ENCODE results near the gene TRIOBP.

Gene TRIOBP

DNA sequence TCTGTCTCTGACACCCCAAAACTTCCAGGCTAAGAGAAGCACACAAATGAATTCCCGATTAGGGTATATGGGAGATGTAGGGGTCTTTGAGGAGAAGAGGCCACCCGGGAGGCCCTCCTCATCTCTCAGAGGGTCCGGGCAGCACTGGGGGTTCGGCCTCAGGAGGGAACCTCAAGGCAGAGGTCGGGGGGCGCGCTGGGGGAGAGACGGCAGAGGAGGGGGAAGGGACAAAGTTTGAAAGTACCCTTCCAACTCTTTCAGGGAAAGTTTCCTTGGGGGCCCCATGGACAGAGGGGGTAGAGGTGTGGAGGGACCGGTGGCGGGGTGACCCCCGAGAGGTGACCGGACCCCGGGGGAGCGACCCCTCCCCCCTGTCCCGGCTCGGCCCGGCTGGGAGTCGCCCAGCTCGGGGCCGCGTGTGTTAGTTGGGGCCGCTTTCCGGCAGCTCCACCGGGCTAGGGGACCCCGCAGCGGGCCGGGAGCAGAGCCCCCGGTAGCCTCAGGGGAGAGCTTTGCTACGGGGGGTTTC lies 107.6 kb downstream of the TRIOBP start:
- in situ Hi-C loops (cut with MboI; ENCODE audit: low sequenced_read_pairs) = no loop called here
- H3K27me3 ChIP-seq (ENCODE audit: low read depth) = peaks cover 5% of the 10 kb centered on the region

DNA sequence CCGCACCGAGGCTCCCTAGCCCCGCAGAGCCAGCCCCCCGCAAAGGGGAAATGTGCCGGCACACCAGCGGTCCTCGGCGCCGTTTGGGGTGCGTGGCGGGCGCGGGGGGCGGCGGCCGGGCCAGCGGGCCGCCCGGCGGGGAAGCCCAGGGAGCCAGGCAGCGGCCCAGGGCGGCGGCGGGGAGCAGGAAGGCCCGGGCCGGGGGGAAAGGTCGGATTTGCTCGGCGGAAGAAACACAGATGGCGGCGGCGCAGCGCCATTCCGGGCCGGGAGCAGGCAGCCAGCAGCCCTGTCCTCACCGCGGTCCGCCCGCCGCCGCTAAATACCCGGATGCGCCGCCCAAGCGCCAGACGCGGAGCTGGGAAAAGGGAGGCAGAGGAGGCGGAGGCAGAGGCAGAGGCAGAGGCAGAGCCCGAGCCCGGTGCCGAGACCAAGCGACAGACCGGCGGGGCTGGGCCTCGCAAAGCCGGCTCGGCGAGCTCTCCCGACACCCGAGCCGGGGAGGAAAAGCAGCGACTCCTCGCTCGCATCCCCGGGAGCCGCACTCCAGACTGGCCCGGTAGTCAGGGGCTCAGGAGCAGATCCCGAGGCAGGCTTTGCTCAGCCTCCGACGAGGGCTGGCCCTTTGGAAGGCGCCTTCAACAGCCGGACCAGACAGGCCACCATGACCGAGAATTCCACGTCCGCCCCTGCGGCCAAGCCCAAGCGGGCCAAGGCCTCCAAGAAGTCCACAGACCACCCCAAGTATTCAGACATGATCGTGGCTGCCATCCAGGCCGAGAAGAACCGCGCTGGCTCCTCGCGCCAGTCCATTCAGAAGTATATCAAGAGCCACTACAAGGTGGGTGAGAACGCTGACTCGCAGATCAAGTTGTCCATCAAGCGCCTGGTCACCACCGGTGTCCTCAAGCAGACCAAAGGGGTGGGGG lies 108.3 kb downstream of the TRIOBP start:
- H3K36me3 ChIP-seq (replicated peaks) = no peaks in the 10 kb centered on the region
- no peak for DNase-seq (ENCODE audit: low spot score in 2 of 2)
- no peak overlapping the region for H3K4me3 ChIP-seq
- H3K27me3 ChIP-seq (ENCODE audit: low read depth) = peaks cover 5% of the 10 kb centered on the region
- H3K4me1 ChIP-seq = peaks cover 10% of the 10 kb centered on the region
- in situ Hi-C loops (cut with MboI; ENCODE audit: low sequenced_read_pairs) = no loop called here
- no peaks in the 10 kb centered on the region for H3K9me3 ChIP-seq

More for the DNA sequence above, 107.6 kb downstream of the TRIOBP start:
- H3K9me3 ChIP-seq = no peaks in the 10 kb centered on the region
- no peak for DNase-seq (ENCODE audit: low spot score in 2 of 2)
- peaks cover 10% of the 10 kb centered on the region for H3K4me1 ChIP-seq
- H3K4me3 ChIP-seq = no peak overlapping the region
- H3K36me3 ChIP-seq (replicated peaks) = no peaks in the 10 kb centered on the region

DNA sequence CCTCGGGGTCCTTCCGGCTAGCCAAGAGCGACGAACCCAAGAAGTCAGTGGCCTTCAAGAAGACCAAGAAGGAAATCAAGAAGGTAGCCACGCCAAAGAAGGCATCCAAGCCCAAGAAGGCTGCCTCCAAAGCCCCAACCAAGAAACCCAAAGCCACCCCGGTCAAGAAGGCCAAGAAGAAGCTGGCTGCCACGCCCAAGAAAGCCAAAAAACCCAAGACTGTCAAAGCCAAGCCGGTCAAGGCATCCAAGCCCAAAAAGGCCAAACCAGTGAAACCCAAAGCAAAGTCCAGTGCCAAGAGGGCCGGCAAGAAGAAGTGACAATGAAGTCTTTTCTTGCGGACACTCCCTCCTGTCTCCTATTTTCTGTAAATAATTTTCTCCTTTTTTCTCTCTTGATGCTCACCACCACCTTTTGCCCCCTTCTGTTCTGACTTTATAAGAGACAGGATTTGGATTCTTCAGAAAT lies 109.0 kb downstream of the TRIOBP start:
- H3K4me3 ChIP-seq = no peak overlapping the region
- H3K4me1 ChIP-seq = peaks cover 10% of the 10 kb centered on the region
- no peaks in the 10 kb centered on the region; the same call in 1 of the 2 replicates for H3K36me3 ChIP-seq (replicated peaks)
- peaks cover 5% of the 10 kb centered on the region for H3K27me3 ChIP-seq (ENCODE audit: low read depth)
- no peaks in the 10 kb centered on the region for H3K9me3 ChIP-seq
- in situ Hi-C loops (cut with MboI; ENCODE audit: low sequenced_read_pairs) = no loop called here
- no peak for DNase-seq (ENCODE audit: low spot score in 2 of 2)

DNA sequence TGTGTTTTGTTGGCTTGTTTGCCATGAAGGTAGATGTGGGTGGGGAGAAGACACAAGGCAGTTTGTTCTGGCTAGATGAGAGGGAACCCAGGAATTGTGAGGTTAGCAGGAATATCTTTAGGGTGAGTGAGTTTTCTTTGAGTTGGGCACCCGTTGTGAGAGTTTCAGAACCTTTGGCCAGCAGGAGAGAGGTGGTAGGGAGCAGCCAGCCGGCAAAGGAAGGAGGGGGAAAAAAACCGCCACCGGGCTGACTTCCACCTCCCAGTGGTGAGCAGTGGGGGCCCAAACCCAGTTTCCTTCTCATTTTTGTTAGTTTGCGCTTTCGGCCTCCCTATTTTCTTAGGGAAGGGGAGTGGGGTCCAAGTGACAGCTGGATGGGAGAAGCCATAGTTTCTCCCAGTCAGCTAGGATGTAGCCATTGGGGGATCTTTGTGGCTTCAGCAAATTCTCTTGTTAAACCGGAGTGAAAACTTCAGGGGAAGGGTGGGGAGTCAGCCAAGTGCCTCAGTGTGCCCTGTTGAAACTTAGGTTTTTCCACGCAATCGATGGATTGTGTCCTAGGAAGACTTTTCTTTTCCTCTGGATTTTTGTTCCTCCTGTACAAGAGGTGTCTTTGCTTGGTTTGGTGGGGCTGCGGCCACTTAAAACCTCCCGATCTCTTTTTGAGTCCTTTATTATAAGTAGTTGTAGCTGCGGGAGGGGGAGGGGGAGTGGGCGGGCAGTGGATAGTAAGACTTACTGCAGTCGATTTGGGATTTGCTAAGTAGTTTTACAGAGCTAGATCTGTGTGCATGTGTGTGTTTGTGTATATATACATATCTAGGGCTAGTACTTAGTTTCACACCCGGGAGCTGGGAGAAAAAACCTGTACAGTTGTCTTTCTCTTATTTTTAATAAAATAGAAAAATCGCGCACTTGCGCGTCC lies 109.8 kb downstream of the TRIOBP start:
- Histone ChIP-seq H3K27me3 (ENCODE audit: low read depth) (peaks cover 5% of the 10 kb centered on the region), H3K36me3 (replicated peaks) (no peaks in the 10 kb centered on the region; the same call in 1 of the 2 replicates), H3K4me3 (peak overlapping the region; percentile 73), H3K9me3 (no peaks in the 10 kb centered on the region), H3K4me1 (peaks cover 10% of the 10 kb centered on the region)
- in situ Hi-C loops (cut with MboI; ENCODE audit: low sequenced_read_pairs) = no loop called here
- DNase-seq (ENCODE audit: low spot score in 2 of 2) = peak in 1 of 2 experiments; percentile 51

DNA sequence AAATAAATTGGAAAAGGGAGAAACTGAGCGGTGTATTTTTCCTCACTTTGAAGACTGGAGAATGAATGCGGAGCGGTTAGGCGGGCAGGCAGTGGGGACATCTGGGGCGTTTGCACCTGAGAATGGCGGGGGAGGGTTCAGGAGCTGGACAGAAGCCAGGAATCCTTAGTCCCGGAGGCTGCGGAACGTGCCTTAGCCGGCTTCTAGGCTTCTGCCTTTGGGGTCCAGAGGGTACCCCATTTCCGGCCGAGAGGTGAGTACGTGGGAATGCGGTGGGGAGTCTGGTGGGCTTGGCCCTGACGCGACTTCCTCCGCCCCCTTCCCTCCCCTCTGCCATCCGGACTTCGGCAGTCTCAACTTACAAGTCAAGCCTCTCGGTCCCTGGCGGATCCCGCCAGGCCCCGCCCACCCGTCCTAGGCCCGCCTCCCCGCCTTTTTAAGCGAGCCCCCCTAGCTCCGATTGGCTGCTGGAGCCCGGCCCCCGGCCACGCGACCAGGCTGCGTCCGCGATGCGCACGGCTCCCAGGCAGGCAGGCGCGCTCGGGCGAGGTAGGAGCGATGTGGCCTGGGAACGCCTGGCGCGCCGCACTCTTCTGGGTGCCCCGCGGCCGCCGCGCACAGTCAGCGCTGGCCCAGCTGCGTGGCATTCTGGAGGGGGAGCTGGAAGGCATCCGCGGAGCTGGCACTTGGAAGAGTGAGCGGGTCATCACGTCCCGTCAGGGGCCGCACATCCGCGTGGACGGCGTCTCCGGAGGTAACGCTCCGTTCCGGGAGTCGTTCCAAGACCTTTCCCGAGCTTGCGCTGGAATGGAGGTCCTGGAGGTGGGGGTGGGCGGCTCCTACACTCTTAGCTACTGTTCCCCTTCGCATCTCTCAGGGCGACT lies 110.8 kb downstream of the TRIOBP start, which contains the start of gene GCAT:
Gene GCAT (plus strand): TSS at position 525 of the 884 bp plus-strand sequence. CDS start 34 bp downstream, at position 559.
- H3K36me3 ChIP-seq (replicated peaks) = no peaks in the 10 kb centered on the region; the same call in 1 of the 2 replicates
- peaks cover 7% of the 10 kb centered on the region for H3K4me1 ChIP-seq
- H3K9me3 ChIP-seq = no peaks in the 10 kb centered on the region
- in situ Hi-C loops (cut with MboI; ENCODE audit: low sequenced_read_pairs) = no loop called here
- DNase-seq (ENCODE audit: low spot score in 2 of 2) = peak; percentile 94 to 98
- peaks cover 5% of the 10 kb centered on the region for H3K27me3 ChIP-seq (ENCODE audit: low read depth)
- peak within 1 kb of the TSS; percentile 73 for H3K4me3 ChIP-seq

DNA sequence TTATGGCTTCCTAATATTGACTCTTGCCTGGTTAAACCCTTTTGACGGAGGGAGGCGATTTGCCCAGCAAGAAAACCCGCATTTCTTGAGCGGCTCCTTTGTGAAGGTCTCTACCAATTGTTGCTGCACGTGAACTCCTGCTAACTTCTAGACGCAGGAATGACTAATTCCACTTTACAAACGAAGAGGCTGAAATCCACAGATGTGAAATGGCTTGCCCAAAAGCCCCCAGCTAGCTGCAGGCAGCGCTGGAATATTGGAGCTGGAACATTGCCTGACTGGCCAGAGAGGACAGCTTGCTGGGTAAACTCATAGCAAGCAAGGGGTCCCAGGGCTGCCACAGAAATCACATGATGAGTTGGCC lies 111.4 kb downstream of the TRIOBP start:
- Histone ChIP-seq H3K9me3 (no peaks in the 10 kb centered on the region), H3K36me3 (replicated peaks) (no peaks in the 10 kb centered on the region; the same call in 1 of the 2 replicates), H3K4me1 (peaks cover 4% of the 10 kb centered on the region), H3K4me3 (peak overlapping the region; percentile 73), H3K27me3 (ENCODE audit: low read depth) (peaks cover 5% of the 10 kb centered on the region)
- in situ Hi-C loops (cut with MboI; ENCODE audit: low sequenced_read_pairs) = no loop called here
- DNase-seq (ENCODE audit: low spot score in 2 of 2) = no peak

DNA sequence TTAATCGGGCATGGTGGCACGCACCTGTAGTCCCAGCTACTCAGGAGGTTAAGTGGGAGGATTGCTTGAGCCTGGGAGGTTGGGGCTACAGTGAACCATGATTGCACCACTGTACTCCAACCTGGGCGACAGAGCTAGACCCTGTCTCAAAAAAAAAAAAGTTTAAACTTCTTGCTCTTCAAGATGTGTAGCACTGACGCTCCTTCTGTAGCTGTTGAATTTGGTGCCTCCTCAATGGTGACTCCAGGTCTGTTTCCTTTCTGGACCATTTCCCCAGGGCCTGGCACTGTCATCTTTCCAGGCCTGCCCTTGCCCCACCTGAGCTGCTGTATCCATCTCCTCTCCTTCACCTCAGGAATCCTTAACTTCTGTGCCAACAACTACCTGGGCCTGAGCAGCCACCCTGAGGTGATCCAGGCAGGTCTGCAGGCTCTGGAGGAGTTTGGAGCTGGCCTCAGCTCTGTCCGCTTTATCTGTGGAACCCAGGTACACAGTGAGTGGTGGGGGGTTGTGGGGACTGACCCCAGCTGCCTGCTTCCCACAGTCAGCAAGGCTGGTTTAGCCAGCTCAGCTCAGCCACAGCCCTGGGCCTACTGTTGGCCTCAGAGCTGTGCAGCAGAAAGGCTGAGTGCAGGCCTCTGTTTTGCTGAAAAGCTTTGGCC lies 113.0 kb downstream of the TRIOBP start:
- DNase-seq (ENCODE audit: low spot score in 2 of 2) = no peak
- in situ Hi-C loops (cut with MboI; ENCODE audit: low sequenced_read_pairs) = loop anchor here (10.0 kb wide), 1 partner anchor 145 kb away; the partner anchor contains the start of genes C22orf23 and POLR2F
- H3K9me3 ChIP-seq = no peaks in the 10 kb centered on the region
- H3K4me3 ChIP-seq = no peak overlapping the region
- H3K36me3 ChIP-seq (replicated peaks) = peaks cover 7% of the 10 kb centered on the region
- H3K4me1 ChIP-seq = peaks cover 4% of the 10 kb centered on the region
- peaks cover 5% of the 10 kb centered on the region for H3K27me3 ChIP-seq (ENCODE audit: low read depth)

DNA sequence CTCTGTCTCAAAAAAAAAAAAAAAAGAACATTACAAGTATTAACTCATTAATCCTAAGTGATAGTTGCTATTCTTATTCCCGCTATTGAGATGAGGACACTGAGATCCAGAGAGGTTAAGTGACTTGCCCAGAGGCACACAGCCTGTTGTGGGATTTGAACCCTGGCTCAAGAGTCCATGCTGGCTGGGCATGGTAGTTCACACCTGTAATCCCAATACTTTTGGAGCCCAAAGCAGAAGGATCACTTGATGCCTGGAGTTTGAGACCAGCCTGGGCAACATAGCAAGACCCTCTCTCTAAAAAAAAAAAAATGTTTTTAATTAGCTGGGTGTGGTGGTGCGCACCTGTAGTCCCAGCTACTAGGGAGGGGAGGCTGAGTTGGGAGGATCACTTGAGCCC lies 115.0 kb downstream of the TRIOBP start:
- DNase-seq (ENCODE audit: low spot score in 2 of 2) = no peak
- peaks cover 19% of the 10 kb centered on the region for H3K36me3 ChIP-seq (replicated peaks)
- H3K27me3 ChIP-seq (ENCODE audit: low read depth) = no peaks in the 10 kb centered on the region; the same call in 1 of the 2 replicates
- H3K9me3 ChIP-seq = no peaks in the 10 kb centered on the region
- in situ Hi-C loops (cut with MboI; ENCODE audit: low sequenced_read_pairs) = loop anchor here (10.0 kb wide), 1 partner anchor 143 kb away; the partner anchor contains the start of genes C22orf23 and POLR2F
- H3K4me3 ChIP-seq = no peak overlapping the region
- peaks cover 4% of the 10 kb centered on the region for H3K4me1 ChIP-seq

DNA sequence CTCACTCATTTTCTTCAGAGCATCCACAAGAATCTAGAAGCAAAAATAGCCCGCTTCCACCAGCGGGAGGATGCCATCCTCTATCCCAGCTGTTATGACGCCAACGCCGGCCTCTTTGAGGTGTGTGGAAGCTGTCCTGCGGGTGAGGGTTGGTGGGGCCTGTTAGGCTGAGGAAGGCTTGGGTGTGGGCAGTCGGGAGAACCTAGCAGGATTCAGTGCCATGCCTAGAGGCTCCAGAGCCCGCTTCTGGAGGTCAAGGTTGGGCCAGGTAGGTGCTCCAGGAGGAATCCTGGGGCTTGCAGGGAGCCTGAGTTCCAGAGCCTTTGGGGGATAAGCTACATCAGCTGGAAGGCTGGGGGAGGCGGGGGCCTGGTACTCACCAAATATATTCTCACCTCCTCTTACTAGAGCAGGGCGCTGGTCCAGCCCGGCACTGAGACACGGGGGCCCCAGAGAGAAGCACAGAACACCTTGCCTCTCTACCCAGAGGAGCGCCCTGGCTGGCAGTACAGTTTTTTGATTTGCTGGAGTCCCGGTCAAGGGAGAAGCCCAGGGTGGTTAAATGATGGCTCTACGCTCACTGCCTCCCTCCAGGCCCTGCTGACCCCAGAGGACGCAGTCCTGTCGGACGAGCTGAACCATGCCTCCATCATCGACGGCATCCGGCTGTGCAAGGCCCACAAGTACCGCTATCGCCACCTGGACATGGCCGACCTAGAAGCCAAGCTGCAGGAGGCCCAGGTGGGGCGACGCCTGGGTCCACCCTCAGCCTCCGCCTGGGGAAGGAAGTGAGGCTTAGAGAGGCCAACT lies 116.2 kb downstream of the TRIOBP start:
- in situ Hi-C loops (cut with MboI; ENCODE audit: low sequenced_read_pairs) = loop anchor here (10.0 kb wide), 1 partner anchor 142 kb away; the partner anchor contains the start of genes C22orf23 and POLR2F
- no peaks in the 10 kb centered on the region for H3K9me3 ChIP-seq
- H3K4me1 ChIP-seq = peaks cover 4% of the 10 kb centered on the region
- H3K4me3 ChIP-seq = no peak overlapping the region
- H3K36me3 ChIP-seq (replicated peaks) = peaks cover 20% of the 10 kb centered on the region
- no peak for DNase-seq (ENCODE audit: low spot score in 2 of 2)
- H3K27me3 ChIP-seq (ENCODE audit: low read depth) = no peaks in the 10 kb centered on the region

DNA sequence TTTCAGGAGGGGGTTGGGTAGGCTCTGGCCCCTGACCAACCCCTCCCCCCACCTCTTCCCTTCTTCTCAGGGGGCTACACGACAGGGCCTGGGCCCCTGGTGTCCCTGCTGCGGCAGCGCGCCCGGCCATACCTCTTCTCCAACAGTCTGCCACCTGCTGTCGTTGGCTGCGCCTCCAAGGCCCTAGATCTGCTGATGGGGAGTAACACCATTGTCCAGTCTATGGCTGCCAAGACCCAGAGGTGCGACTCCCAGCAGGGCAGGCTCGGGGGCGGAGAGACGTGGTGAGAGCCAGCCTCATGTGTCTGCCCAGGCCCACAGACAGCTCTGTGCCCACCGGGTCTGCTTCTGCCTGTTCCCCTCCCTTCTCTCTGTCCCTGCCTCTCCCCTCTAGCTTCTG lies 118.7 kb downstream of the TRIOBP start:
- no peaks in the 10 kb centered on the region for H3K9me3 ChIP-seq

DNA sequence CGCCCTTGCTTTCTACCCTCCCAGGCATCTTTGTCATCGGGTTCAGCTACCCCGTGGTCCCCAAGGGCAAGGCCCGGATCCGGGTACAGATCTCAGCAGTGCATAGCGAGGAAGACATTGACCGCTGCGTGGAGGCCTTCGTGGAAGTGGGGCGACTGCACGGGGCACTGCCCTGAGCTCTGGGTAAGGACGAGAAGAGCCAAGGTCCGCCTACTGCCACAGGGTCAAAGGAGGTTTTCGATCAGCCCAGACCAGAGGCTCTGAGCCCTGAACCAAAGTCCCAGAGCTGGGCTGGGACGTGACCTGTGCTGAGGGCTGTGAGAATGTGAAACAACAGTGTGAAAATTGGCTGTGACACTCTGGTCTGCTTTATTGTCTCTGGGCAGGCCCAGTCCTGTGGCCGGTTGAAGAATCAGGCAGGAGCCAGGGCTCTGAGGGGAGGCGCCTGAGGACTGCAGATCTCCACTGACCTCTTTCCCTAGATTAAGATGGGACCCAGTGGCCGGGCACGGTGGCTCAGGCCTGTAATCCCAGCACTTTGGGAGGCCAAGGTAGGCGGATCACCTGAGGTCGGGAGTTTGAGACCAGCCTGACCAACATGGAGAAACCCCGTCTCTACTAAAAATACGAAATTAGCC lies 119.8 kb downstream of the TRIOBP start:
- Histone ChIP-seq H3K4me3 (no peak overlapping the region), H3K36me3 (replicated peaks) (peaks cover 20% of the 10 kb centered on the region), H3K4me1 (peaks cover 4% of the 10 kb centered on the region; the same call in 1 of the 2 replicates), H3K27me3 (ENCODE audit: low read depth) (no peaks in the 10 kb centered on the region), H3K9me3 (no peaks in the 10 kb centered on the region)
- no peak for DNase-seq (ENCODE audit: low spot score in 2 of 2)
- in situ Hi-C loops (cut with MboI; ENCODE audit: low sequenced_read_pairs) = loop anchor here (10.0 kb wide), 1 partner anchor 138 kb away; the partner anchor contains the start of genes C22orf23 and POLR2F

More for the DNA sequence above, 118.7 kb downstream of the TRIOBP start:
- DNase-seq (ENCODE audit: low spot score in 2 of 2) = no peak
- peaks cover 4% of the 10 kb centered on the region; the same call in 1 of the 2 replicates for H3K4me1 ChIP-seq
- peaks cover 20% of the 10 kb centered on the region for H3K36me3 ChIP-seq (replicated peaks)
- no peak overlapping the region for H3K4me3 ChIP-seq
- in situ Hi-C loops (cut with MboI; ENCODE audit: low sequenced_read_pairs) = loop anchor here (10.0 kb wide), 1 partner anchor 139 kb away; the partner anchor contains the start of genes C22orf23 and POLR2F
- no peaks in the 10 kb centered on the region for H3K27me3 ChIP-seq (ENCODE audit: low read depth)

Measured in HAP-1 (cell line).